Activated CD4-positive, alpha-beta T cell treated with anti-CD3 and anti-CD28 coated beads, Interleukin-2, amount 50 U/mL, for 4 hours (primary cell): Measurements from ENCODE around the gene TBX6.

Experiments used
- DNase-seq, 2 experiments: peaks; one replicate each; pipeline ENCODE4 v3.0.0-alpha.2; 2020

Gene TBX6

GRCh38 chr16:30085820-30086219, 5.9 kb downstream of the TBX6 start:
- DNase-seq = no peak

GRCh38 chr16:30085247-30085646, 6.5 kb downstream of the TBX6 start:
- DNase-seq = no peak

- no peak for DNase-seq
These were observed 6.9 kb downstream of the TBX6 start for GRCh38 chr16:30084816-30085159.

- DNase-seq = no peak
These were observed 7.5 kb downstream of the TBX6 start for GRCh38 chr16:30084096-30084815.

GRCh38 chr16:30083216-30084055, 8.3 kb downstream of the TBX6 start:
- DNase-seq = no peak

GRCh38 chr16:30082545-30083090, 9.1 kb downstream of the TBX6 start:
- DNase-seq = no peak

GRCh38 chr16:30079480-30079879, 12.2 kb downstream of the TBX6 start:
- no peak for DNase-seq

- DNase-seq = no peak
These were observed 13.0 kb downstream of the TBX6 start for GRCh38 chr16:30078744-30079143.

GRCh38 chr16:30077656-30078055, 14.1 kb downstream of the TBX6 start:
- DNase-seq = no peak

- DNase-seq = no peak
These were observed 15.4 kb downstream of the TBX6 start for GRCh38 chr16:30076276-30076791.

- DNase-seq = peak; percentile 82 to 83
These were observed 16.0 kb downstream of the TBX6 start, which contains the start of gene PPP4C for GRCh38 chr16:30075503-30076275. PPP4C (plus strand) TSS chr16:30075994; CDS start chr16:30076378, 384 bp downstream.

- DNase-seq = no peak
These were observed 21.2 kb downstream of the TBX6 start for GRCh38 chr16:30070490-30070889.

GRCh38 chr16:30069611-30070462, 21.9 kb downstream of the TBX6 start:
- no peak for DNase-seq

GRCh38 chr16:30068750-30069610, 22.7 kb downstream of the TBX6 start:
- DNase-seq = peak; percentile 65 to 66

- DNase-seq = no peak
These were observed 23.4 kb downstream of the TBX6 start for GRCh38 chr16:30068333-30068732.

GRCh38 chr16:30067584-30067916, 24.2 kb downstream of the TBX6 start:
- no peak for DNase-seq

GRCh38 chr16:30066761-30067583, 24.8 kb downstream of the TBX6 start:
- DNase-seq = no peak

GRCh38 chr16:30065943-30066760, 25.6 kb downstream of the TBX6 start:
- peak in 1 of 2 experiments; percentile 34 for DNase-seq
